Fibroblast of mammary gland (primary cell): Measurements from ENCODE around the gene LYPD5.

Source experiments
- DNase-seq: peaks from one replicate; pipeline ENCODE4 v3.0.0-alpha.2; 2010; ENCODE audit warnings: low read depth
- H3K4me3 ChIP-seq: 2 replicates; pipeline ENCODE4 v1.5.1; 2011; ENCODE audit warnings: low read depth, mild to moderate bottlenecking, low read length, moderate library complexity; ENCODE audit not compliant: control insufficient read depth
- CTCF ChIP-seq: conservative IDR thresholded peaks from 2 replicates; pipeline ENCODE4 v1.5.1; 2011; ENCODE audit warnings: low read depth, low read length, inconsistent platforms; ENCODE audit not compliant: control insufficient read depth, insufficient read depth

LYPD5 gene

GRCh38 chr19:43747557-43748204, 54.6 kb downstream of the LYPD5 start:
- DNase-seq, result no peak
- TF ChIP-seq CTCF, result no peak

More at GRCh38 chr19:43747557-43748204, 54.6 kb downstream of the LYPD5 start:
- H3K4me3 ChIP-seq, result no peak overlapping the region
